ENCODE measurements around the gene CYGB. TPM values are rescaled to one million over a fixed set of nuclear protein-coding genes. Genes with fewer than 3 reads are reported as not detected.

The CYGB gene
- total RNA-seq, 2 experiments from 2014 or later, result 0.44 to 0.57 TPM

- TF ChIP-seq CTCF (conservative IDR thresholded peaks at IDR 0.05; ENCODE audit: low read length), result no peak
- TF ChIP-seq EZH2phosphoT487 (IDR thresholded peaks at IDR 0.05; ENCODE audit: borderline replicate concordance, low read depth, low read length), result no peak
- DNase-seq (ENCODE audit: low spot score), result no peak
- peaks cover 12% of the 10 kb centered on the region for H3K36me3 ChIP-seq (ENCODE audit: insufficient read depth, low read length)
- no peaks in the 10 kb centered on the region; the same call in 1 of the 2 replicates for H3K79me2 ChIP-seq (ENCODE audit: insufficient read depth, low read depth, low read length)
- H3K9me3 ChIP-seq (ENCODE audit: low read length), result no peaks in the 10 kb centered on the region
- no peaks in the 10 kb centered on the region for H3K9me2 ChIP-seq (ENCODE audit: insufficient read depth, low read length)
- peak overlapping the region; percentile 83 for H3K27ac ChIP-seq (ENCODE audit: low read depth, low read length, poor library complexity, severe bottlenecking)
- H3K4me2 ChIP-seq (ENCODE audit: low read length), result no peak overlapping the region
- POLR2A ChIA-PET, result interaction anchor here (1.5 to 6.3 kb wide), 2 partner anchors 8 to 9 kb away, joined by 9 to 50 read pairs; no protein-coding TSS in a partner anchor
- intact Hi-C loops (cut with micrococcal nuclease; ENCODE audit: unreplicated experiment), result loop anchor here (10.0 kb wide), 2 partner anchors 225 to 955 kb away; partner anchors contain the start of gene UBALD2
- H3K4me3 ChIP-seq (ENCODE audit: low read depth, low read length, poor library complexity, severe bottlenecking), result no peak overlapping the region
- CTCF ChIA-PET (ENCODE audit: unreplicated experiment), result interaction anchor here (0.6 to 1.3 kb wide), 3 partner anchors 9 to 635 kb away, joined by 3 to 5 read pairs (median 3); partner anchors contain the start of gene WBP2
- no peaks in the 10 kb centered on the region for H4K20me1 ChIP-seq (ENCODE audit: insufficient read depth, low read length)
- no TSS peak for BruUV-seq (replicated peaks)
- H3K4me1 ChIP-seq (ENCODE audit: insufficient read depth, low read length, poor library complexity, severe bottlenecking), result peaks cover 75% of the 10 kb centered on the region
- no peak overlapping the region for H2AFZ ChIP-seq (ENCODE audit: low read length)
These were observed 47.3 kb downstream of the CYGB start for GRCh38 chr17:76490112-76490710.

DNA sequence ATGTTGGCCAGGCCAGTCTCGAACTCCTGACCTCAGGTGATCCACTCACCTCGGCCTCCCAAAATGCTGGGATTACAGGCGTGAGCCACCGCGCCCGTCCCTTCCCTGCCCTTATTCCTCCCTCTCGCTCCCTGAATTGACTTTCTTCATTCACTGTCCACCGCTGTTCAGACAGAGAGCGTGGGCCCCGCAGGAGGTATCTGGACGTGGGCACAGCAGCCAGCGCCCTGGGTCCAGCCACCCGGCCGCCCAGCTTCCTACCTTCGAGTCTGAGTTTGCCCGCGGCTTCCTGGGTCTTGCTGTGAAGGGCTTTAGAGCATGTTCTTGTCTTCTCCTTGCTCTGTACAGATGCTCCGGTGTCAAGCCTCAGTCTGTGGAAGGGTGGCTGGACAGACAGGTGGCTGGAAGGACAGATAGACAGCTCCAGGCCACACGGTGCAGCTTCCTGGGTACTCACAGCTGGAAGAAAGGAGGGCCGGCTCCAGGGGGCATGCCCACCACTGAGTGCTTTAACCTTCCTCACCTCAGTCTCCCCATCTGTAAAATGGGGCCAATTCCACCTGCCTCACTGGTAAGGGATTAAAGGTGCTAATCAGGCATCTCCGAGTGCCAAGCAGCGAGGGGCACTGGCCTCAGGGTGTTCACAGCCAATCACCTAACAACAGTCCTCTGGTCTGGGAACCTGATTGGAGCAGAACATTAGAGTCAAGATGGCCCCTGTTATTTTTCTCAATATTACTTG lies 49.9 kb downstream of the CYGB start:
- Histone ChIP-seq H3K4me3 (ENCODE audit: low read depth, low read length, poor library complexity, severe bottlenecking) (no peak overlapping the region), H2AFZ (ENCODE audit: low read length) (no peak overlapping the region), H3K9me2 (ENCODE audit: insufficient read depth, low read length) (no peaks in the 10 kb centered on the region), H3K36me3 (ENCODE audit: insufficient read depth, low read length) (peaks cover 18% of the 10 kb centered on the region), H4K20me1 (ENCODE audit: insufficient read depth, low read length) (no peaks in the 10 kb centered on the region), H3K4me2 (ENCODE audit: low read length) (no peak overlapping the region), H3K27ac (ENCODE audit: low read depth, low read length, poor library complexity, severe bottlenecking) (peak overlapping the region; percentile 0), H3K9me3 (ENCODE audit: low read length) (no peaks in the 10 kb centered on the region), H3K4me1 (ENCODE audit: insufficient read depth, low read length, poor library complexity, severe bottlenecking) (peaks cover 75% of the 10 kb centered on the region), H3K79me2 (ENCODE audit: insufficient read depth, low read depth, low read length) (no peaks in the 10 kb centered on the region)
- DNase-seq (ENCODE audit: low spot score), result no peak
- no TSS peak for BruUV-seq (replicated peaks)
- TF ChIP-seq EZH2phosphoT487 (IDR thresholded peaks at IDR 0.05; ENCODE audit: borderline replicate concordance, low read depth, low read length) (no peak), CTCF (conservative IDR thresholded peaks at IDR 0.05; ENCODE audit: low read length) (no peak)
- intact Hi-C loops (cut with micrococcal nuclease; ENCODE audit: unreplicated experiment), result loop anchor here (5.0 kb wide), 1 partner anchor 1645 kb away; the partner anchor contains the start of gene TMC8
- ChIA-PET CTCF (ENCODE audit: unreplicated experiment) (no interaction called here), POLR2A (interaction anchor here (0.7 kb wide), 2 partner anchors 9 to 47 kb away, joined by 3 to 4 read pairs; no protein-coding TSS in a partner anchor)
